NCI-H2081 (cell line): ENCODE measurements around the gene NUAK2.
A peak's percentile ranks its signal among the peaks of the same experiment; 100 is the strongest.
"Not testable (repeated sequence)": the region's sequence is repeated elsewhere in the genome, so short reads cannot be mapped to it uniquely, and the experiment has no call there.

Source experiments
- DNase-seq, 2 experiments: peaks; one replicate each; lab custom pipeline; 2025; lab: John Stamatoyannopoulos, UW

NUAK2 gene

GRCh38 chr1:205297546-205298177 lies 23.9 kb downstream of the NUAK2 start:
- not testable (repeated sequence) for DNase-seq

DNA sequence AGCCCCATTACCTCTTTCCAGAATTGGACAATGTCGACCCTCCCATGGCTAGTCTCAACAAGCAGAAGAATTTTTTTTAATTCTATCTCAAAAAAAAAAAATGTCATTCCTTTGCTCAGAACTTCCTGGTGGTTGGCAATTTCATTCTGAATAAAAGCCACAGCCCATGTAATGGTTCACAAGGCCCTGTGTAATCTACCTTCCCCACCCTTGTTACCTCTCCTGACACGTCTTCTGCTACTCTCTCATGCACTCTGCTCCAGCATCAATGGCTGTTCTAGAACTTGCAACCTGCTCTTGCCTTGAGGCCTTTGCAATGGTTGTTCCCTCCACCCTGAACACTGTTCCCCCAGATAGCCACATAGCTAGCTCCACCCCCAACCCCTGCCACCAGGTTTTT lies 25.4 kb downstream of the NUAK2 start:
- DNase-seq = no peak

- DNase-seq = no peak
Observed at GRCh38 chr1:205294934-205295333, 26.6 kb downstream of the NUAK2 start.

DNA sequence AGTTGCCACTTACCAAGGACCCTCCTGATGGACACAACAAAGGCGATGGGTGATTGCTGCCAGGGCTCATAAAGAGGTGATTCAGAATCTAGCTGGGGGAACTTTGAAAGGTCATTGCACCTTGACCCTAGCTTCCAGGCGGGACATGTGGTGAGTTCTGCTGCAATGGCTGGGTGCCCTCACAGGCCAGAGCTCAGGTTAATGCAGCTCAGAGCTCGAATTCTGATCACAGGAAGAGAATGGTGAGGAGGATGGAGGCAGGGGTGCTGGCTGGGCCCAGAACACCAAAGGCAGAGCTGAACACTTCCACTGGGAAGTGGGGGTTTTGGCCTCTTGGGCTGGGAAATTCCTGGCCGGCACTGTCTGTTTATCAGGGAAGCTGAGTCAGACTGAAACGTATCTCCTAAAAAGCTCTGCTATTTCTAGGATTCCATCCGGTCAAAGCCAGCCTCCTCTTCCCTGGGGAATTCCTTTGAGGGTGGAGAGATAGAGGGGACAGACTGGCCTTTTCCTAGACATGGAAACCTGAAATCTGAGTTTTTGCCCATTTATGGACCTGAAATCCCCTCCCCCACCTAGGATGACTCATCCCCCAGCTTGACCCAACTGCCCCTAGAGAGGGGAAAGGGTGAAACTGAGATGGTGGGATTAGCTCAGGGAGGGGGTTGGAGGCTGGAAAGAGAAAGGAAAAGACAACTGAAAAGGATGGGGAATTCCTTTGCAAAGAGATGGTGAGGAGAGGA lies 27.2 kb downstream of the NUAK2 start:
- no peak for DNase-seq

GRCh38 chr1:205293350-205294074 lies 28.0 kb downstream of the NUAK2 start:
- DNase-seq = no peak

- DNase-seq = no peak
Observed at GRCh38 chr1:205291596-205291995, 29.9 kb downstream of the NUAK2 start.

- no peak for DNase-seq
Observed at GRCh38 chr1:205287767-205288559, 33.6 kb downstream of the NUAK2 start.

GRCh38 chr1:205287076-205287475 lies 34.5 kb downstream of the NUAK2 start:
- DNase-seq = no peak

- DNase-seq = no peak
Observed at GRCh38 chr1:205286335-205286950, 35.1 kb downstream of the NUAK2 start.

- DNase-seq = no peak
Observed at GRCh38 chr1:205285381-205286101, 36.0 kb downstream of the NUAK2 start.

DNA sequence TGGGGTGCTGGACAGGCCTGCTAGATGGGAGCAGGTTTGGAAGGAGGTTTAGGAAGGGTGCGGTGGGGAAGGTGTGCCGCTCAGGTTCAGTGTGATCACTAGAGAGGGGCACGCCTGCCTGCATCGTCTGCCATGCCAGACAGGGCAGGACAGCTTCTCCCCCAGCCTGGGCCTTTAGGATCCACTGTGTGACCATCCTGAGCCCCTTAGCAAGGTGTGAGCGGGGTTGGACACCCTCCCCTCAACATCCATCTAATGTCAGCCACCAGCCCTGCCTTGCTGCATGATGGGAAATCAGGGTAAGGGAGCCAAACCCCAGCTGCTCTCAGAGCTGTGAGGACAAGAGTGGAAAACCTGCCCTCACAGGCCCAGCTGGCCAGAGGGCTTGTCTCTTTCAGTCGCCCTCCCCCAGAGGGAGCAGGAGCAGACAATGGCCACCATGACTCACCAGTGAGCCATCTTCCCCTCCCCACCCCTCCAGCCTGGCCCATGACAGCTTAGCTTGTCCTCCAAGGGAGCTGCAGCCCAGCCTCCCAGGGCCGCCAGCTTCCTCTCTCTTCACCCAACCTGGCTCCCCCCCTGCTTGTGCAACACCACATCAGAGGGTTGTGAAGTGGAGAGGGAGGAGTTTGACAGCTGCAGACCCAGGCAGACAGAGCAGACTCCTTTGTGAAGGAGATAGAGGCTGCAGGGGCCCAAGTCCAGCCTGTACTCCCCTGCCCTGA lies 37.0 kb downstream of the NUAK2 start:
- DNase-seq = peak; percentile 50 to 68

GRCh38 chr1:205283270-205284147 lies 38.0 kb downstream of the NUAK2 start:
- no peak for DNase-seq

DNA sequence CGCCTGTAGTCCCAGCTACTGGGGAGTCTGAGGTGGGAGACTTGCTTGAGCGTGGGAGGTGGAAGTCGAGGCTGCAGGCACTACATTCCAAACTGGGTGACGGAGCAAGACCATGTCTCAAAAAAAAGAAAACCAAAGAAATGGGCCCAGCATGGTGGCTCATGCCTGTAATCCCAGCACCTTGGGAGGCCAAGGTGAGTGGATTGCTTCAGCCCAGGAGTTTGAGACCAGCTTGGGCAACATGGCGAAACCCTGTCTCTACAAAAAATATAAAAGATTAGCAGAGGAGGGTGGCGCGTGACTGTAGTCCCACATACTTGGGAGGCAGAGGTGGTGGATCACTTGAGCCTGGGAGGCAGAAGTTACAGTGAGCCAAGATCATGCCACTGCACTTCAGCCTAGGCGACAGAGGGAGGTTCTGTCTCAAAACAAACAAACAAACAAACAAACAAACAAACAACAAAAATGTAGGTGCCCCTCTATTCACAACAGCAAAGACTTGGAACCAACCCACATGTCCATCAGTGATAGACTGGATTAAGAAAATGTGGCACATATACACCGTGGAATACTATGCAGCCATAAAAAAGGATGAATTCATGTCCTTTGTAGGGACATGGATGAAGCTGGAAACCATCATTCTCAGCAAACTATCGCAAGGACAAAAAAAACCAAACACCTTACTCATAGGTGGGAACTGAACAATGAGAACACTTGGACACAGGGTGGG lies 40.7 kb downstream of the NUAK2 start:
- DNase-seq = not testable (repeated sequence)

GRCh38 chr1:205279986-205280385 lies 41.6 kb downstream of the NUAK2 start:
- no peak for DNase-seq

- no peak for DNase-seq
Observed at GRCh38 chr1:205276689-205277065, 44.9 kb downstream of the NUAK2 start.

DNA sequence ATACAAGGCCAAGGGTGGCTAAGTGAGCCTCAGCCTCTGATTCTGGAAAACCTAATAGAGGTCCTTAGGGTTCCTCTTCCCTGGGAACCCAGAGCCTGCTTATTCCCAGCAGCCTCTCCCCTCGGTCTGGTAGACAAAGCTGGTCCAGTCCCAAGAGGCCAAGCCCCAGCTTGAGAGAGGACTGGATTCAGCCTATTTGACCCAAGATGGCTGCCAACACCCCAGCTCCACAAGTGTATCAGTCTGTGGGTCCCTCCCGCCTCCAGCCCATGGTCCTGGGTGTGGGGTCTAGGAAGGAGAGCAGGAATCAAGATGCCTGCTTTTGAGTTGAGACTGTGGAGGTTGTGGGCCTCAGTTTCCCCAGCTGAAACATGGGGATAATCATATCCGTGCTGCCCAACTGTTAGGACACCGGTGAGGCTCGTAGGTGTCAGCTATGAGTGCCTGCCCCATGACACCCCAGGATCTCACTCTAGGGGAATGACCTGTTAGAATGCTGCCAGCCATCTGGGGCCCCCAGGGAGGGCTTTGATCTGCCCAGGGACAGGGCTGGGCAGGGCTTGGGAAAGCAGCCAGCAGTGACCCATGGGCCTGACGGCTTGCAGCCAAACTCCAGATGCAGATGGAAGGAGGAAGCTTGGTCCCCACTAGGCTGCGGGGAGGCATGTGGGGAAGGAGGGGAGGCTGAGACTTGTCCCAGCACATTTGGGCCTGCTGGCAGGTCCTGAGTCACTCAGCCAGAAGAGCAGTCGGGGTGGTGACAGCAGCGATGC lies 45.4 kb downstream of the NUAK2 start:
- DNase-seq = no peak

DNA sequence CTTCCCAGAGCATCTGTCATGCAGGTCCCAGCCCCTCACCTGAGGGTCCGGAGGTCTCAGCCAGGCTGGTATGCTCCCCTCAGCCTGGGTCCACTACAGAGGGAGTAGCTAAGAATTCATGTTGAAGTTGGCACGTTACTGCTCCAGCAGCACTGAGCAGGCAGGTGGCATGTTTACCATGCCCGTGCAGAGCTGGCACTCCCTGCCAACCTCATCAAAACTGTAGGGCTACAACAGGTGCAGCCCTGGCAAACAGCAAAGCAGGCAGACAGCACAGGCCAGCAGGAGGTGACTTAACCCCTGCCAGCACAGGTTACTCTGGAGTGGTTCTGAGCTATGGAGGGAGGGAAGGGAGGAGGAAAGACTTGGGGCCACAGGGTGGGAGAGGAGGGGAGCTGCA lies 46.4 kb downstream of the NUAK2 start:
- peak; percentile 85 to 93 for DNase-seq
